GM19238 (cell line): Measurements from ENCODE around the gene ARL8B.

Experiments
- DNase-seq: peaks from one replicate; pipeline ENCODE4 v3.0.0; 2011; ENCODE audit warnings: low spot score; ENCODE audit not compliant: insufficient read length

Gene ARL8B

GRCh38 chr3:5205165-5205941, 83.3 kb downstream of the ARL8B start:
- no peak for DNase-seq

GRCh38 chr3:5210926-5211325, 88.8 kb downstream of the ARL8B start:
- DNase-seq, result no peak

GRCh38 chr3:5212628-5213573, 90.8 kb downstream of the ARL8B start:
- no peak for DNase-seq

GRCh38 chr3:5213574-5213966, 91.5 kb downstream of the ARL8B start:
- no peak for DNase-seq

GRCh38 chr3:5214352-5214751, 92.3 kb downstream of the ARL8B start:
- no peak for DNase-seq

GRCh38 chr3:5217824-5218595, 95.9 kb downstream of the ARL8B start:
- no peak for DNase-seq

GRCh38 chr3:5218815-5219214, 96.7 kb downstream of the ARL8B start:
- DNase-seq, result no peak

GRCh38 chr3:5219216-5219615, 97.1 kb downstream of the ARL8B start:
- DNase-seq, result no peak

- DNase-seq, result no peak
Observed at GRCh38 chr3:5220193-5220592, 98.1 kb downstream of the ARL8B start.

GRCh38 chr3:5220667-5221431, 98.8 kb downstream of the ARL8B start:
- DNase-seq, result no peak

- no peak for DNase-seq
Observed at GRCh38 chr3:5221701-5222100, 99.6 kb downstream of the ARL8B start.

- DNase-seq, result no peak
Observed at GRCh38 chr3:5222283-5223005, 100.4 kb downstream of the ARL8B start.

- no peak for DNase-seq
Observed at GRCh38 chr3:5226783-5227182, 104.7 kb downstream of the ARL8B start.

- no peak for DNase-seq
Observed at GRCh38 chr3:5227812-5228211, 105.7 kb downstream of the ARL8B start.

- DNase-seq, result no peak
Observed at GRCh38 chr3:5229414-5229813, 107.3 kb downstream of the ARL8B start.
